Neural progenitor cell (in vitro differentiated cells): ENCODE measurements around the gene HOXD4.

Experiments used
- CTCF ChIP-seq: fragments of 200-600 bp; sonication (generic); IDR thresholded peaks from 2 replicates; pipeline ENCODE4 v1.5.1; 2017; ENCODE audit warnings: antibody characterized with exemption, mild to moderate bottlenecking
- EZH2 ChIP-seq: fragments of 200-600 bp; sonication (generic); IDR thresholded peaks from 2 replicates; pipeline ENCODE4 v1.6.1; 2017; ENCODE audit warnings: antibody characterized with exemption, mild to moderate bottlenecking, moderate library complexity

GRCh38 chr2:176173567-176174381 is 22.4 kb downstream of the HOXD4 start:
- TF ChIP-seq CTCF (no peak), EZH2 (no peak)
